Gastroesophageal sphincter (tissue), 3 donors: ENCODE data around the gene OR6S1.

Experiments used
- EP300 ChIP-seq: sonication (generic); formaldehyde crosslinking; IDR thresholded peaks from one replicate; pipeline ENCODE4 v1.6.1; 2017; ENCODE audit warnings: antibody characterized with exemption, mild to moderate bottlenecking
- POLR2A ChIP-seq, 2 donors: fragments of 450-650 bp; IDR thresholded peaks; one replicate each; pipeline ENCODE4 v1.6.1; 2017; ENCODE audit warnings: antibody characterized with exemption in 2 of 2, mild to moderate bottlenecking in 2 of 2, moderate library complexity in 1 of 2
- POLR2AphosphoS5 ChIP-seq: sonication (generic); formaldehyde crosslinking; IDR thresholded peaks from one replicate; pipeline ENCODE4 v1.6.1; 2017; ENCODE audit warnings: antibody characterized with exemption
- TF ChIP-seq, protein P1 (sequence below), 4 experiments: fragments of 200-600 bp in 2 of 4; fragments of 450-650 bp in 2 of 4; sonication (generic) in 1 of 4; IDR thresholded peaks; one replicate each; pipeline ENCODE4 v1.5.1; 2017 to 2019; ENCODE audit warnings: antibody characterized with exemption in 4 of 4, mild to moderate bottlenecking in 2 of 4, moderate library complexity in 2 of 4

DNA sequence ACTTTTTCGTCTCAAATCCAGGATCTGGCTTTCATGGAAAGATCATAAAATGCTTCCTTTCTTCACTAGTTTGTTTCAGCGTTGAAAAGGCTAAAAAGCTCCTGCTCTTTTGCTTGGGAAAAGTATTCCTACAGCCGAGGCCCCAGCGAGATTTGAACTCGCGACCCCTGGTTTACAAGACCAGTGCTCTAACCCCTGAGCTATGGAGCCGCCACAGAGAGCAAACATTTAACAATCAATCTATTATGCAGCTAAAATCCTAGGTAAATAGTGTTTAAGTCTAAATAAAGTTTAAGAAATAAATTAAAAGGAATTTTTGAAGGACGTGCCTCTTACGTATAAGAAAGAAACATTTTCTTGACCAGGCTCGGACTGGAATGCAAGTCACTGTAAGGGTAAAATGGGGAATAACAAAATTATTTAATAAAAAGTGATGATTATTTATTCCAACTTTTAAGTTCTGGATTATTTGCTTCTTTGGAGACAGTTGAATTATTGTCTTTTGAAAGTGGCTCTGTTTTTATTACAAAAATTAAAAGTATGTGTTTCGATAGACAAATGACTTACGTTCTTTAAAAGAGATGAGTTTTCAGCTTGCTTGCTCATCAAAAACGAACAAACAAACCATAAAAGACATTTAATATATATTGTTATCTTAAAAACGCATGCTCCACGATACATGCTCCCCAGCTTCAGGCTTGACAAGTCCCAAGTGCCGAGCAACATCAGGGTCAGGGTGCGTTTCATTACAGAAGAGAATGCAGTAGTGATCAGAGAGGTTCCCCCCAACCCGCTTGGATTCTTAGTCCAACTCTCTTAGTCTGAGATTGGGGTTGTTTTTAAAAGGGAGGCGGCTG, 10.2 kb downstream of the OR6S1 start:
- TF ChIP-seq, protein P1, sequence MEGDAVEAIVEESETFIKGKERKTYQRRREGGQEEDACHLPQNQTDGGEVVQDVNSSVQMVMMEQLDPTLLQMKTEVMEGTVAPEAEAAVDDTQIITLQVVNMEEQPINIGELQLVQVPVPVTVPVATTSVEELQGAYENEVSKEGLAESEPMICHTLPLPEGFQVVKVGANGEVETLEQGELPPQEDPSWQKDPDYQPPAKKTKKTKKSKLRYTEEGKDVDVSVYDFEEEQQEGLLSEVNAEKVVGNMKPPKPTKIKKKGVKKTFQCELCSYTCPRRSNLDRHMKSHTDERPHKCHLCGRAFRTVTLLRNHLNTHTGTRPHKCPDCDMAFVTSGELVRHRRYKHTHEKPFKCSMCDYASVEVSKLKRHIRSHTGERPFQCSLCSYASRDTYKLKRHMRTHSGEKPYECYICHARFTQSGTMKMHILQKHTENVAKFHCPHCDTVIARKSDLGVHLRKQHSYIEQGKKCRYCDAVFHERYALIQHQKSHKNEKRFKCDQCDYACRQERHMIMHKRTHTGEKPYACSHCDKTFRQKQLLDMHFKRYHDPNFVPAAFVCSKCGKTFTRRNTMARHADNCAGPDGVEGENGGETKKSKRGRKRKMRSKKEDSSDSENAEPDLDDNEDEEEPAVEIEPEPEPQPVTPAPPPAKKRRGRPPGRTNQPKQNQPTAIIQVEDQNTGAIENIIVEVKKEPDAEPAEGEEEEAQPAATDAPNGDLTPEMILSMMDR (IDR thresholded peaks at IDR 0.05): no peak
- no peak for TF ChIP-seq POLR2AphosphoS5
- TF ChIP-seq POLR2A (IDR thresholded peaks at IDR 0.05): no peak
- no peak for TF ChIP-seq EP300
